ENCODE results near the gene LKAAEAR1.

The LKAAEAR1 gene

DNA sequence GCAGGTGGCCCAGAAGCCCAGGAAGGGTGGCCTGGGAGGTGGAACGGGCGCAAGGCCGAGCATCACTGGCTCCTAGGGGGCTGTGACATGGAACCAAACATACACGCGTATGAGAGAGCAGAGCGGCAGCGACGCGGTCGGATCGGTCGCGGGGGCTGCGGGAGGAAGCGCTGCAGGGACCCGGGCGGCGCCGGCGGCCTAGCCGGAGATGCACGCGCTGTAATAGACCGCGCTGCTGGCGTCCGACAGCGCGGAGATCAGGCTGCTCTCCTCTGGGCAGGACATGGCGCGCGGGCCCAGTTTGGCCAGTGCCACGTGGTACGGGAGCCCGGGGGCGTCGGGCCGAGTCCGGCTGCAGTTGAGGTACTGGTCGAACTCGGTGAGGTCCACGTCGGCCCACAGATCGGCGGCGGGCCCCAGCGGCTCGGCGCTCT, 36.2 kb downstream of the LKAAEAR1 start:
- TF ChIP-seq POLR2AphosphoS5 (IDR thresholded peaks at IDR 0.05; ENCODE audit: low read depth, low read length) (no peak), TAF1 (IDR thresholded peaks at IDR 0.05; ENCODE audit: borderline replicate concordance, insufficient read depth, low read length) (no peak)
- TF ChIP-seq, protein P1, sequence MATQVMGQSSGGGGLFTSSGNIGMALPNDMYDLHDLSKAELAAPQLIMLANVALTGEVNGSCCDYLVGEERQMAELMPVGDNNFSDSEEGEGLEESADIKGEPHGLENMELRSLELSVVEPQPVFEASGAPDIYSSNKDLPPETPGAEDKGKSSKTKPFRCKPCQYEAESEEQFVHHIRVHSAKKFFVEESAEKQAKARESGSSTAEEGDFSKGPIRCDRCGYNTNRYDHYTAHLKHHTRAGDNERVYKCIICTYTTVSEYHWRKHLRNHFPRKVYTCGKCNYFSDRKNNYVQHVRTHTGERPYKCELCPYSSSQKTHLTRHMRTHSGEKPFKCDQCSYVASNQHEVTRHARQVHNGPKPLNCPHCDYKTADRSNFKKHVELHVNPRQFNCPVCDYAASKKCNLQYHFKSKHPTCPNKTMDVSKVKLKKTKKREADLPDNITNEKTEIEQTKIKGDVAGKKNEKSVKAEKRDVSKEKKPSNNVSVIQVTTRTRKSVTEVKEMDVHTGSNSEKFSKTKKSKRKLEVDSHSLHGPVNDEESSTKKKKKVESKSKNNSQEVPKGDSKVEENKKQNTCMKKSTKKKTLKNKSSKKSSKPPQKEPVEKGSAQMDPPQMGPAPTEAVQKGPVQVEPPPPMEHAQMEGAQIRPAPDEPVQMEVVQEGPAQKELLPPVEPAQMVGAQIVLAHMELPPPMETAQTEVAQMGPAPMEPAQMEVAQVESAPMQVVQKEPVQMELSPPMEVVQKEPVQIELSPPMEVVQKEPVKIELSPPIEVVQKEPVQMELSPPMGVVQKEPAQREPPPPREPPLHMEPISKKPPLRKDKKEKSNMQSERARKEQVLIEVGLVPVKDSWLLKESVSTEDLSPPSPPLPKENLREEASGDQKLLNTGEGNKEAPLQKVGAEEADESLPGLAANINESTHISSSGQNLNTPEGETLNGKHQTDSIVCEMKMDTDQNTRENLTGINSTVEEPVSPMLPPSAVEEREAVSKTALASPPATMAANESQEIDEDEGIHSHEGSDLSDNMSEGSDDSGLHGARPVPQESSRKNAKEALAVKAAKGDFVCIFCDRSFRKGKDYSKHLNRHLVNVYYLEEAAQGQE (IDR thresholded peaks at IDR 0.05; ENCODE audit: insufficient read depth in 1 of 2, low read depth in 2 of 2, low read length in 2 of 2) = no peak

DNA sequence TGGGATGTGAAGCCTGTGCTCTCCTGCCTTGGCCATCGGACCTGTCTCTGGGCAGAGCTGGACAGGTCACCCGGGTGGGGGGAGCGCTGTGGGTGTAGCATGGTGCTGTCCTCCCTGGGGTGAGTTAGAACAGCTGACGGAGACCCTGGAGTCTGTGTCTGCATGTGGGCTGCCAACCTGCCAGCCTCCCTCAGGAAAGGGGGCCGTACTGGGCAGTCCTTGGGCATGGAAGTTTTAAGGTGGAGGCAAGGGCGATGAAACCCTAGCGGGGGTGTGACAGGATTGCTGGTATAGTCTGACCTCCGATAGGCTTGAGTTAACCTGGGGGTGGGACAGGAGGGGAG, 37.2 kb downstream of the LKAAEAR1 start:
- TF ChIP-seq SIN3A (IDR thresholded peaks at IDR 0.05; ENCODE audit: borderline replicate concordance, insufficient read depth, low read length) (no peak), POLR2AphosphoS5 (IDR thresholded peaks at IDR 0.05; ENCODE audit: low read depth, low read length) (no peak), FOXP2 (optimal IDR thresholded peaks at IDR 0.05; ENCODE audit: borderline replicate concordance, extremely low read depth, extremely low read length, insufficient read depth) (no peak), TAF1 (IDR thresholded peaks at IDR 0.05; ENCODE audit: borderline replicate concordance, insufficient read depth, low read length) (no peak)
- TF ChIP-seq, protein P1 (IDR thresholded peaks at IDR 0.05; ENCODE audit: insufficient read depth in 1 of 2, low read depth in 2 of 2, low read length in 2 of 2) = no peak

DNA sequence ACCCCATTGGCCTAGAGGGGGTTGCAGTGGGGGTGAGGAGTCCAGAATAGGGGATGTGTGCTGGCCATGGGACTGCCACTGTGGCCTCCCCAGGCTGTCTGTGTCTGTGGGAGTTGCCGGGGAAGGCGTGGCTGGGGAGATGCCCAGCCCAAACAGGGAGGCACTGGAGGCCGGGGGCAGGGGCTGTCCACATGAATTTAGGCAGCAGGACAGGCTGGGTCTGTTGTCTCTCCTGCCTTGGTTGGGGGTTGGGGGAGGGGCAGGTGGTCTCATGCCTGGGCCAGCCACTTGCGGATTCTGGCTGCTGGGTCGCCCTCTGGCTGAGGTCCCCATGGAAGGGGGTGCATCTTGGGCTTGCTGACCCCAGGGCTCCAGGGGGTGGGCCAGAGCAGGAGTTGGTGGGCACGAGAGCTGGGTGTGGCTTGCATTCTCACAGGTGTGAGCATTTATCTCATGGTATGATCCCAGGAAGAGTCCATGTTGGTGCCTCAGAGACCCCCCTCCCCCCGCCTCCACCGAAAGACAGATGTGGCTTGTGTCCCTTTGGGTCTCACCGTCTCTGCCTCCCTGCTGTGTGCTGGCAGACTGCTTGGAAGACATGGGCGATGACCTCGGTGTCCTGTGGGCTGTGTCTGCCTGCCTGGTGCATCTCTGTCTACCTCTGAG, 38.7 kb downstream of the LKAAEAR1 start:
- TF ChIP-seq FOXP2 (optimal IDR thresholded peaks at IDR 0.05; ENCODE audit: borderline replicate concordance, extremely low read depth, extremely low read length, insufficient read depth) = no peak
- TF ChIP-seq TAF1 (IDR thresholded peaks at IDR 0.05; ENCODE audit: borderline replicate concordance, insufficient read depth, low read length) = no peak
- no peak for TF ChIP-seq SIN3A (IDR thresholded peaks at IDR 0.05; ENCODE audit: borderline replicate concordance, insufficient read depth, low read length)
- TF ChIP-seq, protein P1 (IDR thresholded peaks at IDR 0.05; ENCODE audit: insufficient read depth in 1 of 2, low read depth in 2 of 2, low read length in 2 of 2) = no peak
- TF ChIP-seq POLR2AphosphoS5 (IDR thresholded peaks at IDR 0.05; ENCODE audit: low read depth, low read length) = no peak

- TF ChIP-seq SIN3A (IDR thresholded peaks at IDR 0.05; ENCODE audit: borderline replicate concordance, insufficient read depth, low read length) = no peak
- no peak for TF ChIP-seq FOXP2 (optimal IDR thresholded peaks at IDR 0.05; ENCODE audit: borderline replicate concordance, extremely low read depth, extremely low read length, insufficient read depth)
- no peak for TF ChIP-seq TAF1 (IDR thresholded peaks at IDR 0.05; ENCODE audit: borderline replicate concordance, insufficient read depth, low read length)
- TF ChIP-seq POLR2AphosphoS5 (IDR thresholded peaks at IDR 0.05; ENCODE audit: low read depth, low read length) = no peak
- TF ChIP-seq, protein P1 (IDR thresholded peaks at IDR 0.05; ENCODE audit: insufficient read depth in 1 of 2, low read depth in 2 of 2, low read length in 2 of 2) = no peak
Measured at GRCh38 chr20:64044484-64045247, 39.5 kb downstream of the LKAAEAR1 start.

Data from PFSK-1 (cell line).